Measurements from ENCODE around the gene WDR74. TPM values are rescaled to one million over a fixed set of nuclear protein-coding genes. Genes with fewer than 3 reads are reported as not detected.

The WDR74 gene
- total and polyA plus RNA-seq, 2 of the 13 experiments (the other 11 are each of a cell fraction or from before 2014, with no cell fraction given): 77.0 to 83.3 TPM

DNA sequence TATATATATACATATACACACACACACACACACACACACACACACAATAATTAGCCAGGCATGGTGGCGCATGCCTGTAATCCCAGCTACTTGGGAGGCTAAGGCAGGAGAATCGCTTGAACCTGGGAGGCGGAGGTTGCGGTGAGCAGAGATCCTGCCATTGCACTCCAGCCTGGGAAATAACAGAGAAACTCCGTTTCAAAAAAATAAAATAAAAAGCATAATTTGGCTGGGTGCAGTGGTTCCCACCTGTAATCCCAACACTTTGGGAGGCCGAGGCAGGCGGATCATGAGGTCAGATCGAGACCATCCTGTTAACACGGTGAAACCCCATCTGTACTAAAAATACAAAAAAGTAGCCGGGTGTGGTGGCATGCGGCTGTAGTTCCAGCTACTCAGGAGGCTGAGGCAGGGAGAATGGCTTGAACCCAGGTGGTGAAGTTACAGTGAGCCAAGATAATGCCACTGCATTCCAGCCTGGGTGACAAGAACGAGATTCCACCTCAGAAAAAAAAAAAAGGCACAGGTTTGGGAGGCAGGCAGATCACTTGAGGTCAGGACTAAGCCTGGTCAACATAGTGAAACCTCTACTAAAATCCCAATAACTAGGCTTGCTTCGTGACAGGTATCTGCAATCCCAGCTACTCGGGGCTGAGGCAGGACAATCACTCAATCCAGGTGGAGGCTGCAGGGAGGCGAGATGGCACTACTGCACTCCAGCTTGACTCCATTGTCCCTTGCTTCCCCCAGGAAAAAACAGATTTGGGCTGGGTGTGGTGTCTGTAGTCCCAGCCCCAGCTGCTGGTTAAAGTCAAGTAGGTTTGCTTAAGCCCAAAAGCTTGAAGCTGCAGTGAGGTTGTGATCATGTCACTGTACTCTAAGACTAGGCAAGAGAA is 11.8 kb upstream of the WDR74 start (continued):
- TF ChIP-seq BRD4 (CRISPR knock-in tag; IDR thresholded peaks at IDR 0.05) (no peak), ZNF780A (CRISPR knock-in tag; IDR thresholded peaks at IDR 0.05) (peak; percentile 71; the same call in 1 of the 2 replicates), NFRKB (IDR thresholded peaks at IDR 0.05) (no peak), GATAD2A (CRISPR knock-in tag; IDR thresholded peaks at IDR 0.05) (no peak), HDAC1 (CRISPR knock-in tag; IDR thresholded peaks at IDR 0.05) (no peak), ISX (CRISPR knock-in tag; conservative IDR thresholded peaks at IDR 0.05) (no peak), MBD4 (IDR thresholded peaks at IDR 0.05; ENCODE audit: borderline replicate concordance, low read length) (peak; percentile 64; the same call in 1 of the 2 replicates), HOXA7 (CRISPR knock-in tag; IDR thresholded peaks at IDR 0.05) (no peak), TSC22D2 (CRISPR knock-in tag; IDR thresholded peaks at IDR 0.05; ENCODE audit: borderline replicate concordance) (no peak)
- TF ChIP-seq, protein P1, sequence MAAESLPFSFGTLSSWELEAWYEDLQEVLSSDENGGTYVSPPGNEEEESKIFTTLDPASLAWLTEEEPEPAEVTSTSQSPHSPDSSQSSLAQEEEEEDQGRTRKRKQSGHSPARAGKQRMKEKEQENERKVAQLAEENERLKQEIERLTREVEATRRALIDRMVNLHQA (CRISPR knock-in tag; IDR thresholded peaks at IDR 0.05): no peak
- TF ChIP-seq, protein P2, sequence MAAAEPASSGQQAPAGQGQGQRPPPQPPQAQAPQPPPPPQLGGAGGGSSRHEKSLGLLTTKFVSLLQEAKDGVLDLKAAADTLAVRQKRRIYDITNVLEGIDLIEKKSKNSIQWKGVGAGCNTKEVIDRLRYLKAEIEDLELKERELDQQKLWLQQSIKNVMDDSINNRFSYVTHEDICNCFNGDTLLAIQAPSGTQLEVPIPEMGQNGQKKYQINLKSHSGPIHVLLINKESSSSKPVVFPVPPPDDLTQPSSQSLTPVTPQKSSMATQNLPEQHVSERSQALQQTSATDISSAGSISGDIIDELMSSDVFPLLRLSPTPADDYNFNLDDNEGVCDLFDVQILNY (CRISPR knock-in tag; conservative IDR thresholded peaks at IDR 0.05): no peak
- TF ChIP-seq, protein P3, sequence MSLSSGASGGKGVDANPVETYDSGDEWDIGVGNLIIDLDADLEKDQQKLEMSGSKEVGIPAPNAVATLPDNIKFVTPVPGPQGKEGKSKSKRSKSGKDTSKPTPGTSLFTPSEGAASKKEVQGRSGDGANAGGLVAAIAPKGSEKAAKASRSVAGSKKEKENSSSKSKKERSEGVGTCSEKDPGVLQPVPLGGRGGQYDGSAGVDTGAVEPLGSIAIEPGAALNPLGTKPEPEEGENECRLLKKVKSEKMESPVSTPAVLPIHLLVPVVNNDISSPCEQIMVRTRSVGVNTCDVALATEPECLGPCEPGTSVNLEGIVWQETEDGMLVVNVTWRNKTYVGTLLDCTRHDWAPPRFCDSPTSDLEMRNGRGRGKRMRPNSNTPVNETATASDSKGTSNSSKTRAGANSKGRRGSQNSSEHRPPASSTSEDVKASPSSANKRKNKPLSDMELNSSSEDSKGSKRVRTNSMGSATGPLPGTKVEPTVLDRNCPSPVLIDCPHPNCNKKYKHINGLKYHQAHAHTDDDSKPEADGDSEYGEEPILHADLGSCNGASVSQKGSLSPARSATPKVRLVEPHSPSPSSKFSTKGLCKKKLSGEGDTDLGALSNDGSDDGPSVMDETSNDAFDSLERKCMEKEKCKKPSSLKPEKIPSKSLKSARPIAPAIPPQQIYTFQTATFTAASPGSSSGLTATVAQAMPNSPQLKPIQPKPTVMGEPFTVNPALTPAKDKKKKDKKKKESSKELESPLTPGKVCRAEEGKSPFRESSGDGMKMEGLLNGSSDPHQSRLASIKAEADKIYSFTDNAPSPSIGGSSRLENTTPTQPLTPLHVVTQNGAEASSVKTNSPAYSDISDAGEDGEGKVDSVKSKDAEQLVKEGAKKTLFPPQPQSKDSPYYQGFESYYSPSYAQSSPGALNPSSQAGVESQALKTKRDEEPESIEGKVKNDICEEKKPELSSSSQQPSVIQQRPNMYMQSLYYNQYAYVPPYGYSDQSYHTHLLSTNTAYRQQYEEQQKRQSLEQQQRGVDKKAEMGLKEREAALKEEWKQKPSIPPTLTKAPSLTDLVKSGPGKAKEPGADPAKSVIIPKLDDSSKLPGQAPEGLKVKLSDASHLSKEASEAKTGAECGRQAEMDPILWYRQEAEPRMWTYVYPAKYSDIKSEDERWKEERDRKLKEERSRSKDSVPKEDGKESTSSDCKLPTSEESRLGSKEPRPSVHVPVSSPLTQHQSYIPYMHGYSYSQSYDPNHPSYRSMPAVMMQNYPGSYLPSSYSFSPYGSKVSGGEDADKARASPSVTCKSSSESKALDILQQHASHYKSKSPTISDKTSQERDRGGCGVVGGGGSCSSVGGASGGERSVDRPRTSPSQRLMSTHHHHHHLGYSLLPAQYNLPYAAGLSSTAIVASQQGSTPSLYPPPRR (CRISPR knock-in tag; IDR thresholded peaks at IDR 0.05; ENCODE audit: borderline replicate concordance): no peak
- TF ChIP-seq, protein P4, sequence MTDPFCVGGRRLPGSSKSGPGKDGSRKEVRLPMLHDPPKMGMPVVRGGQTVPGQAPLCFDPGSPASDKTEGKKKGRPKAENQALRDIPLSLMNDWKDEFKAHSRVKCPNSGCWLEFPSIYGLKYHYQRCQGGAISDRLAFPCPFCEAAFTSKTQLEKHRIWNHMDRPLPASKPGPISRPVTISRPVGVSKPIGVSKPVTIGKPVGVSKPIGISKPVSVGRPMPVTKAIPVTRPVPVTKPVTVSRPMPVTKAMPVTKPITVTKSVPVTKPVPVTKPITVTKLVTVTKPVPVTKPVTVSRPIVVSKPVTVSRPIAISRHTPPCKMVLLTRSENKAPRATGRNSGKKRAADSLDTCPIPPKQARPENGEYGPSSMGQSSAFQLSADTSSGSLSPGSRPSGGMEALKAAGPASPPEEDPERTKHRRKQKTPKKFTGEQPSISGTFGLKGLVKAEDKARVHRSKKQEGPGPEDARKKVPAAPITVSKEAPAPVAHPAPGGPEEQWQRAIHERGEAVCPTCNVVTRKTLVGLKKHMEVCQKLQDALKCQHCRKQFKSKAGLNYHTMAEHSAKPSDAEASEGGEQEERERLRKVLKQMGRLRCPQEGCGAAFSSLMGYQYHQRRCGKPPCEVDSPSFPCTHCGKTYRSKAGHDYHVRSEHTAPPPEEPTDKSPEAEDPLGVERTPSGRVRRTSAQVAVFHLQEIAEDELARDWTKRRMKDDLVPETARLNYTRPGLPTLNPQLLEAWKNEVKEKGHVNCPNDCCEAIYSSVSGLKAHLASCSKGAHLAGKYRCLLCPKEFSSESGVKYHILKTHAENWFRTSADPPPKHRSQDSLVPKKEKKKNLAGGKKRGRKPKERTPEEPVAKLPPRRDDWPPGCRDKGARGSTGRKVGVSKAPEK (CRISPR knock-in tag; IDR thresholded peaks at IDR 0.05; ENCODE audit: borderline replicate concordance): 0 out of 2 replicates have a peak, but pooled peaks have one; percentile 39
- TF ChIP-seq, protein P5, sequence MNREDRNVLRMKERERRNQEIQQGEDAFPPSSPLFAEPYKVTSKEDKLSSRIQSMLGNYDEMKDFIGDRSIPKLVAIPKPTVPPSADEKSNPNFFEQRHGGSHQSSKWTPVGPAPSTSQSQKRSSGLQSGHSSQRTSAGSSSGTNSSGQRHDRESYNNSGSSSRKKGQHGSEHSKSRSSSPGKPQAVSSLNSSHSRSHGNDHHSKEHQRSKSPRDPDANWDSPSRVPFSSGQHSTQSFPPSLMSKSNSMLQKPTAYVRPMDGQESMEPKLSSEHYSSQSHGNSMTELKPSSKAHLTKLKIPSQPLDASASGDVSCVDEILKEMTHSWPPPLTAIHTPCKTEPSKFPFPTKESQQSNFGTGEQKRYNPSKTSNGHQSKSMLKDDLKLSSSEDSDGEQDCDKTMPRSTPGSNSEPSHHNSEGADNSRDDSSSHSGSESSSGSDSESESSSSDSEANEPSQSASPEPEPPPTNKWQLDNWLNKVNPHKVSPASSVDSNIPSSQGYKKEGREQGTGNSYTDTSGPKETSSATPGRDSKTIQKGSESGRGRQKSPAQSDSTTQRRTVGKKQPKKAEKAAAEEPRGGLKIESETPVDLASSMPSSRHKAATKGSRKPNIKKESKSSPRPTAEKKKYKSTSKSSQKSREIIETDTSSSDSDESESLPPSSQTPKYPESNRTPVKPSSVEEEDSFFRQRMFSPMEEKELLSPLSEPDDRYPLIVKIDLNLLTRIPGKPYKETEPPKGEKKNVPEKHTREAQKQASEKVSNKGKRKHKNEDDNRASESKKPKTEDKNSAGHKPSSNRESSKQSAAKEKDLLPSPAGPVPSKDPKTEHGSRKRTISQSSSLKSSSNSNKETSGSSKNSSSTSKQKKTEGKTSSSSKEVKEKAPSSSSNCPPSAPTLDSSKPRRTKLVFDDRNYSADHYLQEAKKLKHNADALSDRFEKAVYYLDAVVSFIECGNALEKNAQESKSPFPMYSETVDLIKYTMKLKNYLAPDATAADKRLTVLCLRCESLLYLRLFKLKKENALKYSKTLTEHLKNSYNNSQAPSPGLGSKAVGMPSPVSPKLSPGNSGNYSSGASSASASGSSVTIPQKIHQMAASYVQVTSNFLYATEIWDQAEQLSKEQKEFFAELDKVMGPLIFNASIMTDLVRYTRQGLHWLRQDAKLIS (CRISPR knock-in tag; IDR thresholded peaks at IDR 0.05): 0 out of 2 replicates have a peak, but pooled peaks have one; percentile 53

Data from HepG2 (cell line).